Spleen (tissue), 11 donors: ENCODE results near the gene ESR2. TPM values are rescaled to one million over a fixed set of nuclear protein-coding genes. Genes with fewer than 3 reads are reported as not detected.

Source experiments
- DNase-seq: peaks from one replicate; pipeline ENCODE4 v3.0.0-alpha.2; 2020
- H3K27ac ChIP-seq, 8 donors: fragments of 200-600 bp; sonication (generic) in 7 of 8; 1 replicate in 4 of 8; 2 replicates in 4 of 8; pipeline versions ENCODE4 v1.5.0 to v1.8.0; 2016 to 2021; ENCODE audit warnings: inconsistent platforms in 4 of 8, mild to moderate bottlenecking in 4 of 8, moderate library complexity in 1 of 8
- H3K27me3 ChIP-seq, 7 donors: fragments of 200-600 bp; sonication (generic) in 6 of 7; replicated peaks in 1 of 7; 1 replicate in 4 of 7; 2 replicates in 3 of 7; pipeline versions ENCODE4 v1.5.0 to v1.8.0; 2016 to 2021; ENCODE audit warnings: inconsistent platforms in 3 of 7, mild to moderate bottlenecking in 1 of 7
- H3K36me3 ChIP-seq, 6 donors: fragments of 200-600 bp; sonication (generic) in 5 of 6; 1 replicate in 4 of 6; 2 replicates in 2 of 6; pipeline versions ENCODE4 v1.5.0 to v1.8.0; 2016 to 2021; ENCODE audit warnings: inconsistent platforms in 2 of 6
- H3K4me1 ChIP-seq, 6 donors: fragments of 200-600 bp; sonication (generic) in 5 of 6; 1 replicate in 3 of 6; 2 replicates in 3 of 6; pipeline versions ENCODE4 v1.5.0 to v1.8.0; 2016 to 2021; ENCODE audit warnings: inconsistent platforms in 3 of 6
- H3K4me3 ChIP-seq, 8 donors: fragments of 200-600 bp; sonication (generic) in 7 of 8; 1 replicate in 4 of 8; 2 replicates in 4 of 8; pipeline versions ENCODE4 v1.5.0 to v1.8.0; 2016 to 2021; ENCODE audit warnings: inconsistent platforms in 4 of 8, mild to moderate bottlenecking in 4 of 8, moderate library complexity in 2 of 8
- H3K9me3 ChIP-seq, 8 donors: fragments of 200-600 bp; sonication (generic) in 7 of 8; 1 replicate in 4 of 8; 2 replicates in 4 of 8; pipeline versions ENCODE4 v1.5.0 to v1.8.0; 2016 to 2021; ENCODE audit warnings: inconsistent platforms in 4 of 8
- POLR2A ChIP-seq, 3 donors: fragments of 450-650 bp; IDR thresholded peaks; one replicate each; pipeline ENCODE4 v1.5.1; 2017; ENCODE audit warnings: antibody characterized with exemption in 3 of 3, mild to moderate bottlenecking in 1 of 3
- POLR2AphosphoS5 ChIP-seq, 3 donors: sonication (generic); formaldehyde crosslinking; IDR thresholded peaks; one replicate each; pipeline ENCODE4 v1.5.1; 2017; ENCODE audit warnings: antibody characterized with exemption in 3 of 3
- WGBS, 5 donors: extraction: QIAGEN DNeasy Blood & Tissue Kit in 3 of 5; methylation state at CpG; one replicate each; pipeline versions ENCODE4 v1.1.5 to v1.1.7; 2013 to 2018; 5-methylcytosine and 5-hydroxymethylcytosine counted together
- intact Hi-C: fragments of 100-400 bp; cut with DNase I; formaldehyde crosslinking; loops from one replicate; pipeline ENCODE4 v1.15.0; 2023; ENCODE audit warnings: low total_unique reads
- polyA plus RNA-seq, 3 donors: library from polyadenylated mRNA; stranded (reverse); fragments of 200-250 nt; gene quantifications; one replicate each; pipeline ENCODE4 v1.2.1, GENCODE V29; 2013
- total RNA-seq, 7 donors: library from RNA; depleted of rRNA in 3 of 7; stranded (reverse); fragments of >200 nt in 3 of 7; fragmentation: NEBNext Ultra II Directional in 4 of 7; extraction: Animal tissue kit (Norgen Biotek cat#: 25700) in 4 of 7; gene quantifications; one replicate each; pipeline versions ENCODE4 v1.1.0 to v1.2.1, GENCODE V29; 2016 to 2021
- TF ChIP-seq, protein P1 (sequence below), 11 experiments: fragments of 200-600 bp in 7 of 11; fragments of 450-650 bp in 4 of 11; sonication (generic) in 4 of 11; IDR thresholded peaks in 8 of 11; conservative IDR thresholded peaks in 3 of 11; 1 replicate in 7 of 11; 2 replicates in 4 of 11; pipeline versions ENCODE4 v1.4.0 to v1.8.0; 2016 to 2021; ENCODE audit warnings: antibody characterized with exemption in 11 of 11, inconsistent platforms in 4 of 11, mild to moderate bottlenecking in 1 of 11
- donor health status: healthy with polysubstance abuse.
- donor health status: DM: no; HTN: no; CAD: no; lungs with moderate emphysema.
- donor health status: DM: no; HTN: no; CAD: no.
- donor health status: Bipolar disorder and iron deficiency.
- donor health status: healthy.
- donor health status: DM: no; HTN: no; CAD: no.
- donor health status: DM: yes; HTN: yes; CAD: no.

The ESR2 gene
- total and polyA plus RNA-seq, 10 donors: 0.93 to 9.0 (median 3.8) TPM

DNA sequence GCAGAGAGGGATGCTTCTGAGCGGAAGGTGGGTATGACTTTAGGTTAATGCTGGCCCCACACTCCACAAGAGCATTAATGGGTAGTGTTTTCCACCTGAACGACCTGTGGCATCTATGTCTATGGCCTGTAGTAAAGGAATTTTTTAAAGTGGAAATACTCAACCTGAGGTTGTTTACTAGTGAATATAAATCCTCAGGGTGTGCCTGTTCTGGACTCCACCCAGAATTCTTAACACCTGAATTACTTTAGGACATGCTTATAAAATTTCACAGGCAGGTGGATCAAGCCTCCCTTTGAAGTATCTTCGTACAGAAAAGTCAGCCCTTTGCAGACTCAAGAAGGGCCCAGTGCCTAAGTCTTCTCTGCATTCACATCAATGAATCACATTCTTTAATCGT lies 196.1 kb downstream of the ESR2 start:
- peaks cover 0 to 80% (median 45%) of the 10 kb centered on the region in 6 donors for H3K36me3 ChIP-seq
- H3K4me1 ChIP-seq: no peaks in the 10 kb centered on the region
- intact Hi-C loops: no loop called here
- no peak overlapping the region for H3K4me3 ChIP-seq
- H3K27ac ChIP-seq: no peak overlapping the region
- 91 to 96% (median 94%) methylated on average over 4 of the region's 4 CpGs for WGBS, 5 donors
- no peaks in the 10 kb centered on the region for H3K27me3 ChIP-seq
- no peak for DNase-seq
- no peak for TF ChIP-seq POLR2AphosphoS5 (IDR thresholded peaks at IDR 0.05)
- no peak for TF ChIP-seq POLR2A (IDR thresholded peaks at IDR 0.05)
- TF ChIP-seq, protein P1, sequence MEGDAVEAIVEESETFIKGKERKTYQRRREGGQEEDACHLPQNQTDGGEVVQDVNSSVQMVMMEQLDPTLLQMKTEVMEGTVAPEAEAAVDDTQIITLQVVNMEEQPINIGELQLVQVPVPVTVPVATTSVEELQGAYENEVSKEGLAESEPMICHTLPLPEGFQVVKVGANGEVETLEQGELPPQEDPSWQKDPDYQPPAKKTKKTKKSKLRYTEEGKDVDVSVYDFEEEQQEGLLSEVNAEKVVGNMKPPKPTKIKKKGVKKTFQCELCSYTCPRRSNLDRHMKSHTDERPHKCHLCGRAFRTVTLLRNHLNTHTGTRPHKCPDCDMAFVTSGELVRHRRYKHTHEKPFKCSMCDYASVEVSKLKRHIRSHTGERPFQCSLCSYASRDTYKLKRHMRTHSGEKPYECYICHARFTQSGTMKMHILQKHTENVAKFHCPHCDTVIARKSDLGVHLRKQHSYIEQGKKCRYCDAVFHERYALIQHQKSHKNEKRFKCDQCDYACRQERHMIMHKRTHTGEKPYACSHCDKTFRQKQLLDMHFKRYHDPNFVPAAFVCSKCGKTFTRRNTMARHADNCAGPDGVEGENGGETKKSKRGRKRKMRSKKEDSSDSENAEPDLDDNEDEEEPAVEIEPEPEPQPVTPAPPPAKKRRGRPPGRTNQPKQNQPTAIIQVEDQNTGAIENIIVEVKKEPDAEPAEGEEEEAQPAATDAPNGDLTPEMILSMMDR (IDR thresholded peaks at IDR 0.05 in 8 of 11, conservative IDR thresholded peaks at IDR 0.05 in 3 of 11): no peak
- H3K9me3 ChIP-seq: no peaks in the 10 kb centered on the region

DNA sequence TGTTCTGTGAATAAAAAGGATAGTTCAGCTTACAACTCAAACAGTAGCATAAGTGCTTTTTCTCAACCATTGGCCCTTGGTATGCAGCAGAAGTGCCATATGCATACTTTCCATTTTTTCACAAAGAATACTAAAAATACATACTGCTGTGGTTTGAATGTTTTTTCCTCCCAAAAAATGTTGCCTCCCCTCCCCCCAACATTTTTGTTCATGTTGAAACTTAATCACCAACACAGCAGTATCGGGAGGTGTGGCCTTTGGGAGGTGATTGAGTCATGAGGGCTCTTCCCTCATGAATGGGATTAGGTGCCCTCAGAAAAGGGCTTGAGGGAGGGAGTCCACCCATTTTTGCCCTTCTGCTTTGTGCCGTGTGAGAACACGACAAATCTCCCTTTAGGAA lies 198.6 kb downstream of the ESR2 start:
- H3K36me3 ChIP-seq: peaks cover 0 to 86% (median 48%) of the 10 kb centered on the region in 6 donors
- H3K4me3 ChIP-seq: no peak overlapping the region
- no peak overlapping the region for H3K27ac ChIP-seq
- H3K27me3 ChIP-seq: no peaks in the 10 kb centered on the region
- intact Hi-C loops: no loop called here
- TF ChIP-seq POLR2AphosphoS5 (IDR thresholded peaks at IDR 0.05) (no peak), POLR2A (IDR thresholded peaks at IDR 0.05) (no peak)
- TF ChIP-seq, protein P1 (IDR thresholded peaks at IDR 0.05 in 8 of 11, conservative IDR thresholded peaks at IDR 0.05 in 3 of 11): no peak
- 91 to 98% (median 93%) methylated on average over 3 of the region's 3 CpGs for WGBS, 5 donors
- no peak for DNase-seq
- no peaks in the 10 kb centered on the region for H3K9me3 ChIP-seq
- no peaks in the 10 kb centered on the region for H3K4me1 ChIP-seq

DNA sequence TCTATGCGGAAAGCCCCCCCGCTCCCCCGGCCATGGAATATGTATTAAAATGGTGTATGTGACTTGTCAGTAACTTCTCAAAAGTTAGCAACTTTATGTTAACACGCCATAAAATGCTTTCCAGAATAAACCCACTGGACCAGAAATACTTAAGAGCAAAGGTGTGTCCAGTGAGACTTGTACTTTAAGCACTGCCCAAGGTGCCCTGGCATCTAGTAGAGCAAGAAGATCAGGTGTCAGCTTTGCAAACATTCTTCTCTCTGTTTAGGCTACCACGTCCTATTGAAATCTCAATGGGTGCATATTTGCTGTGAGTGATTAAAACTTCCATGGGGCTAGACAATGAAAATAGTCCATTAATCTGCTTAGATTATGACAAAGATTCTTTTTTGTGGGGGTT lies 201.2 kb downstream of the ESR2 start:
- TF ChIP-seq POLR2AphosphoS5 (IDR thresholded peaks at IDR 0.05): no peak
- TF ChIP-seq, protein P1 (IDR thresholded peaks at IDR 0.05 in 8 of 11, conservative IDR thresholded peaks at IDR 0.05 in 3 of 11): no peak
- TF ChIP-seq POLR2A (IDR thresholded peaks at IDR 0.05): no peak
- Histone ChIP-seq H3K27me3 (no peaks in the 10 kb centered on the region), H3K9me3 (no peaks in the 10 kb centered on the region), H3K4me1 (no peaks in the 10 kb centered on the region), H3K4me3 (no peak overlapping the region), H3K36me3 (peaks cover 0 to 95% (median 44%) of the 10 kb centered on the region in 6 donors), H3K27ac (no peak overlapping the region)
- intact Hi-C loops: no loop called here
- 77 to 97% (median 79%) methylated on average over 4 to 5 of the region's 5 CpGs for WGBS, 5 donors
- no peak for DNase-seq

DNA sequence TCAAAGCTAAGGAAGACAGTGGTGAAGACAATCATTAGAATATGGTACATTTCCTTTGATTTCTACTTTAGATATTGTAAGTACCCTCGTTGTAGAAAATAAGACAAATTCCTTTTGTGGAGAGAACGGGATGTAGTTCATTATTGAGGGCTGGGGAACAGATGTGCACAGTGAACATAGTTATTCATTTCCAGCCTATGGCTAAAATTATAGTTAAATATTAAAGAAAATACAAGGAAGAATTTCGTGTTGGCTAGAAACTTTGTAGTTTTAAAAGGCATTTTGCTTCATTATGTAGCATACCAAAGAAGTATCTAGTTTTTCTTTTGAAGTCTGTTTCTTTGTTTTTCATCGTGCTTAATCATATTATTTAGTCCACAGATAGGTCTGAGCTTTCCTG lies 201.8 kb downstream of the ESR2 start:
- intact Hi-C loops: no loop called here
- no peaks in the 10 kb centered on the region for H3K27me3 ChIP-seq
- no peak for DNase-seq
- peaks cover 0 to 94% (median 42%) of the 10 kb centered on the region in 6 donors for H3K36me3 ChIP-seq
- TF ChIP-seq POLR2AphosphoS5 (IDR thresholded peaks at IDR 0.05) (no peak), POLR2A (IDR thresholded peaks at IDR 0.05) (no peak)
- TF ChIP-seq, protein P1 (IDR thresholded peaks at IDR 0.05 in 8 of 11, conservative IDR thresholded peaks at IDR 0.05 in 3 of 11): no peak
- no peaks in the 10 kb centered on the region for H3K4me1 ChIP-seq
- H3K4me3 ChIP-seq: no peak overlapping the region
- whole genome bisulfite sequencing, 5 donors: 87 to 93% (median 90%) methylated on average over 4 of the region's 4 CpGs
- H3K9me3 ChIP-seq: no peaks in the 10 kb centered on the region
- no peak overlapping the region for H3K27ac ChIP-seq
